Keratinocyte (primary cell): Measurements from ENCODE around the gene CRTC2. TPM values are rescaled to one million over a fixed set of nuclear protein-coding genes. Genes with fewer than 3 reads are reported as not detected.

Experiments
- DNase-seq: peaks from one replicate; pipeline ENCODE4 v3.0.0-alpha.2; 2011; ENCODE audit warnings: low read depth, missing footprints, low spot score
- FAIRE-seq: peaks from 2 replicates; lab custom pipeline; 2011; peaks lifted over from hg19 to GRCh38; lab: Jason Lieb, UNC
- H2AFZ ChIP-seq: 2 replicates; pipeline ENCODE4 v1.6.0; 2012; ENCODE audit warnings: low read length, control low read depth, inconsistent platforms; ENCODE audit not compliant: control insufficient read depth
- H3K27ac ChIP-seq: 2 replicates; pipeline ENCODE4 v1.5.1; 2011; ENCODE audit warnings: low read length; ENCODE audit not compliant: control insufficient read depth, insufficient read depth
- H3K27me3 ChIP-seq: 3 replicates; pipeline ENCODE4 v1.6.0; 2011; ENCODE audit warnings: low read length; ENCODE audit not compliant: control insufficient read depth, insufficient read depth; ENCODE audit errors: extremely low read depth
- H3K36me3 ChIP-seq, 2 experiments: 2 replicates in 1 of 2; 3 replicates in 1 of 2; pipeline ENCODE4 v1.5.1; 2011; ENCODE audit warnings: low read length in 2 of 2, mild to moderate bottlenecking in 1 of 2; ENCODE audit not compliant: control insufficient read depth in 2 of 2, insufficient read depth in 2 of 2; ENCODE audit errors: extremely low read depth in 1 of 2
- H3K4me1 ChIP-seq: 3 replicates; pipeline ENCODE4 v1.5.1; 2011; ENCODE audit warnings: low read length; ENCODE audit not compliant: control insufficient read depth, insufficient read depth; ENCODE audit errors: extremely low read depth
- H3K4me2 ChIP-seq: 3 replicates; pipeline ENCODE4 v1.6.0; 2011; ENCODE audit warnings: low read depth, low read length; ENCODE audit not compliant: control insufficient read depth, insufficient read depth; ENCODE audit errors: extremely low read depth
- H3K4me3 ChIP-seq, 3 experiments: fragments of 200-600 bp in 1 of 3; sonication (generic) in 1 of 3; 2 replicates in 2 of 3; 3 replicates in 1 of 3; pipeline ENCODE4 v1.5.1; 2011 to 2016; ENCODE audit warnings: low read length in 3 of 3, mild to moderate bottlenecking in 3 of 3, control low read depth in 2 of 3, inconsistent platforms in 1 of 3, low read depth in 1 of 3, mixed read lengths in 1 of 3, mixed run types in 1 of 3, moderate library complexity in 1 of 3; ENCODE audit not compliant: control insufficient read depth in 2 of 3, insufficient read depth in 2 of 3; ENCODE audit errors: extremely low read depth in 1 of 3
- H3K79me2 ChIP-seq: 2 replicates; pipeline ENCODE4 v1.6.0; 2012; ENCODE audit warnings: low read length; ENCODE audit not compliant: control insufficient read depth, insufficient read depth
- H3K9ac ChIP-seq: 3 replicates; pipeline ENCODE4 v1.6.0; 2011; ENCODE audit warnings: low read length; ENCODE audit not compliant: control insufficient read depth, insufficient read depth; ENCODE audit errors: extremely low read depth
- H3K9me1 ChIP-seq: 3 replicates; pipeline ENCODE4 v1.6.0; 2011; ENCODE audit warnings: low read length; ENCODE audit not compliant: control insufficient read depth, insufficient read depth; ENCODE audit errors: extremely low read depth
- H3K9me3 ChIP-seq: 2 replicates; pipeline ENCODE4 v1.5.1; 2012; ENCODE audit warnings: low read depth, low read length; ENCODE audit not compliant: control insufficient read depth
- H4K20me1 ChIP-seq: 3 replicates; pipeline ENCODE4 v1.6.0; 2011; ENCODE audit warnings: low read length; ENCODE audit not compliant: control insufficient read depth, insufficient read depth; ENCODE audit errors: extremely low read depth
- CTCF ChIP-seq, 3 experiments: IDR thresholded peaks in 1 of 3; conservative IDR thresholded peaks in 1 of 3; optimal IDR thresholded peaks in 1 of 3; 2 replicates in 2 of 3; 3 replicates in 1 of 3; pipeline versions ENCODE3 to v1.5.1; 2011; ENCODE audit warnings: low read length in 3 of 3, mild to moderate bottlenecking in 3 of 3, moderate library complexity in 2 of 3, control low read depth in 1 of 3, inconsistent platforms in 1 of 3; ENCODE audit not compliant: insufficient read depth in 2 of 3; ENCODE audit errors: extremely low read depth in 1 of 3
- EZH2 ChIP-seq: IDR thresholded peaks from one replicate; pipeline ENCODE4 v1.6.1; 2012; ENCODE audit warnings: inconsistent platforms, mild to moderate bottlenecking, low read length, moderate library complexity
- dilution Hi-C: fragments of 300-500 bp; cut with MboI; formaldehyde crosslinking; loops from one replicate; pipeline ENCODE4 v1.7.0; 2020; ENCODE audit warnings: low sequenced_read_pairs; ENCODE audit not compliant: extremely low pct_ligation_motif_present
- polyA plus RNA-seq, 5 experiments: library from polyadenylated mRNA; depleted of rRNA in 3 of 5; stranded (reverse) in 3 of 5; stranded (forward) in 1 of 5; unstranded in 1 of 5; fragments of >200 nt; gene quantifications; 1 replicate in 1 of 5; 2 replicates in 3 of 5; 3 replicates in 1 of 5; pipeline versions ENCODE4 v1.2.1 to v1.2.3, GENCODE V29; 2011 to 2012; ENCODE audit warnings: missing spikeins in 2 of 5, low read depth in 1 of 5, low replicate concordance in 1 of 5

CRTC2 gene
- polyA plus RNA-seq, 1 donor (not counting 4 experiments of a cell fraction or from before 2014, with no cell fraction given) = 15.9 TPM

DNA sequence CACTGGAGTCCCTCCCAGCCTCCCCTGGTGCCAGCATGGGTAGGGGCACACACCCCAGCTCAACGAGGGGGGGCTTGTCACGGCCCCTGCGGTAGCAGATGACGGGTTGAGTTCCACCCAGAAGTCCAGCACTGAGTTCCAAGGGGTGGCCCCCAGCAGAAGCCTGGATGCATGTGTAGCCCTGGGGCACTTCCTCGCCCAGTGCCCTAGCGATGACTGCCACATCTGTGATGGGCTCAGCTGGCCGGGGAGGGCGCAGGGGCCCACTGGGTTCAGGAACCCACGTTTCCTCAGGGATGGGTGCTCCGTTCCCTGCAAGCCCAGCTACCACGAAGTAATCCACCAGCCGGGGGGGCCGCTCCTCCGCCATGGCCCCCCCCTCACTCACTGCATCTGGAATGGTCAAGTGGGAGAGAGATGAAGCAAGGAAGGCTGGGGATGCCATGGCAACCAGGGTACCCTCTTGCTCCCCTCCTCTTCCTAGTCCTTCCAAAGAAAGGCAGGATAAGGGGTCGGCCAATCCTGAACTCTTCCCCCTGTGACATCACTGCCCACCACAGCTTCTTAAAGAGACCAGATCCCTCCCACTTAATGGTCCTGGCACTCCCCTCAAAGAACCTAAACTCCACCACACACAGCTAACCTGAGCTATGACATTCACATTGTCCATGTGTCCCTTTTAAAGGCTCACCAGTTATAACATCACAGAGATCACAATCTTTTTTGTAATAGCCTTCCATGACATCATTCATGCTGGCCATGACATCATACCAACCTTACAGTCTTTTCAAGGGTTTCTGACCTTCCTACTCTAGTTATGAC is 14.2 kb downstream of the CRTC2 start:
- DNase-seq (no peak), FAIRE-seq (no peak)
- H3K4me2 ChIP-seq = no peak overlapping the region
- peaks cover 10% of the 10 kb centered on the region for H3K4me1 ChIP-seq
- no peaks in the 10 kb centered on the region for H4K20me1 ChIP-seq
- no peak overlapping the region for H3K27ac ChIP-seq
- no peaks in the 10 kb centered on the region for H3K9me1 ChIP-seq
- no peak overlapping the region for H3K4me3 ChIP-seq
- TF ChIP-seq EZH2 = no peak
- TF ChIP-seq CTCF (optimal IDR thresholded peaks at IDR 0.05 in 1 of 3, IDR thresholded peaks at IDR 0.05 in 1 of 3, conservative IDR thresholded peaks at IDR 0.05 in 1 of 3; ENCODE audit: extremely low read depth in 1 of 3, insufficient read depth in 2 of 3, low read length in 3 of 3) = no peak
- H3K36me3 ChIP-seq = peaks cover 22 to 38% of the 10 kb centered on the region in 2 experiments
- no peaks in the 10 kb centered on the region for H3K27me3 ChIP-seq
- no peak overlapping the region for H2AFZ ChIP-seq
- no peak overlapping the region for H3K9ac ChIP-seq
- no peaks in the 10 kb centered on the region for H3K9me3 ChIP-seq
- dilution Hi-C loops = no loop called here
- H3K79me2 ChIP-seq = peaks cover 22% of the 10 kb centered on the region

GRCh38 chr1:153942766-153943549 is 15.5 kb downstream of the CRTC2 start:
- H3K79me2 ChIP-seq = peaks cover 22% of the 10 kb centered on the region
- DNase-seq (no peak), FAIRE-seq (no peak)
- H3K9me1 ChIP-seq = no peaks in the 10 kb centered on the region
- dilution Hi-C loops = no loop called here
- no peak overlapping the region for H2AFZ ChIP-seq
- H3K4me1 ChIP-seq = peaks cover 10% of the 10 kb centered on the region
- H3K9ac ChIP-seq = no peak overlapping the region
- H3K4me2 ChIP-seq = no peak overlapping the region
- H3K27me3 ChIP-seq = no peaks in the 10 kb centered on the region
- H3K27ac ChIP-seq = no peak overlapping the region
- no peaks in the 10 kb centered on the region for H3K9me3 ChIP-seq
- no peak overlapping the region for H3K4me3 ChIP-seq
- H4K20me1 ChIP-seq = no peaks in the 10 kb centered on the region
- peaks cover 18 to 30% of the 10 kb centered on the region in 2 experiments for H3K36me3 ChIP-seq
- TF ChIP-seq CTCF (optimal IDR thresholded peaks at IDR 0.05 in 1 of 3, IDR thresholded peaks at IDR 0.05 in 1 of 3, conservative IDR thresholded peaks at IDR 0.05 in 1 of 3; ENCODE audit: extremely low read depth in 1 of 3, insufficient read depth in 2 of 3, low read length in 3 of 3) (no peak), EZH2 (no peak)
